HepG2 (cell line): ENCODE data around the gene MFAP3L. TPM values are rescaled to one million over a fixed set of nuclear protein-coding genes. Genes with fewer than 3 reads are reported as not detected.
A peak's percentile ranks its signal among the peaks of the same experiment; 100 is the strongest.

Experiments used
- ATF2 ChIP-seq: sonication (generic); formaldehyde crosslinking; IDR thresholded peaks from 2 replicates; pipeline ENCODE4 v1.4.0; 2020; ENCODE audit warnings: missing genetic modification reagents
- BCL3 ChIP-seq: sonication (generic); formaldehyde crosslinking; IDR thresholded peaks from 2 replicates; pipeline ENCODE4 v1.5.1; 2020; ENCODE audit warnings: mild to moderate bottlenecking, missing genetic modification reagents, moderate library complexity
- CENPT ChIP-seq: sonication (generic); formaldehyde crosslinking; IDR thresholded peaks from 2 replicates; pipeline ENCODE4 v1.8.0; 2022; ENCODE audit warnings: low read depth, mild to moderate bottlenecking, moderate library complexity, missing genetic modification reagents
- DPF2 ChIP-seq: sonication (generic); formaldehyde crosslinking; IDR thresholded peaks from 2 replicates; pipeline ENCODE4 v1.4.0; 2020; ENCODE audit warnings: mild to moderate bottlenecking, low read depth, missing genetic modification reagents, borderline replicate concordance
- MNT ChIP-seq: fragments of 450-650 bp; IDR thresholded peaks from 2 replicates; pipeline ENCODE4 v1.6.1; 2016
- PAXIP1 ChIP-seq: sonication (generic); formaldehyde crosslinking; conservative IDR thresholded peaks from 2 replicates; pipeline ENCODE4 v1.4.0; 2020; ENCODE audit warnings: mild to moderate bottlenecking, missing genetic modification reagents, moderate library complexity
- POLR2AphosphoS2 ChIP-seq: IDR thresholded peaks from 2 replicates; pipeline ENCODE4 v1.6.1; 2011; ENCODE audit warnings: low read depth, low read length, improper control_type of control experiment
- RARG ChIP-seq: sonication (generic); formaldehyde crosslinking; IDR thresholded peaks from 2 replicates; pipeline ENCODE4 v1.4.0; 2020; ENCODE audit warnings: low read depth, mild to moderate bottlenecking, missing genetic modification reagents
- TFDP2 ChIP-seq: sonication (generic); formaldehyde crosslinking; IDR thresholded peaks from 2 replicates; pipeline ENCODE4 v1.4.0; 2020; ENCODE audit warnings: missing genetic modification reagents
- ZFP82 ChIP-seq: sonication (generic); formaldehyde crosslinking; IDR thresholded peaks from 2 replicates; pipeline ENCODE4 v1.5.1; 2020; ENCODE audit warnings: mild to moderate bottlenecking, missing genetic modification reagents, borderline replicate concordance
- ZNF20 ChIP-seq: sonication (generic); formaldehyde crosslinking; IDR thresholded peaks from 2 replicates; pipeline ENCODE4 v1.4.0; 2020; ENCODE audit warnings: mild to moderate bottlenecking, moderate library complexity, missing genetic modification reagents
- ZNF317 ChIP-seq: sonication (generic); formaldehyde crosslinking; IDR thresholded peaks from 2 replicates; pipeline ENCODE4 v1.5.0; 2020; ENCODE audit warnings: mild to moderate bottlenecking, missing genetic modification reagents
- ZNF598 ChIP-seq: sonication (generic); formaldehyde crosslinking; IDR thresholded peaks from 2 replicates; pipeline ENCODE4 v1.5.1; 2020; ENCODE audit warnings: mild to moderate bottlenecking, missing genetic modification reagents, borderline replicate concordance
- ZNF777 ChIP-seq: sonication (generic); formaldehyde crosslinking; IDR thresholded peaks from 2 replicates; pipeline ENCODE4 v1.4.0; 2020; ENCODE audit warnings: missing genetic modification reagents
- ZNF839 ChIP-seq: sonication (generic); formaldehyde crosslinking; IDR thresholded peaks from 2 replicates; pipeline ENCODE4 v1.4.0; 2020; ENCODE audit warnings: missing genetic modification reagents, mild to moderate bottlenecking, borderline replicate concordance
- polyA plus RNA-seq, 8 experiments: library from polyadenylated mRNA; depleted of rRNA in 3 of 8; stranded (reverse) in 7 of 8; unstranded in 1 of 8; fragments of >200 nt; fragmentation: Illumina TruSeq in 4 of 8; extraction: Trizol in 4 of 8; gene quantifications; 2 replicates each; pipeline versions ENCODE4 v1.2.1 to v1.2.3, GENCODE V29; 2011 to 2016; ENCODE audit warnings: low read depth in 4 of 8, missing spikeins in 1 of 8, mixed read lengths in 1 of 8; ENCODE audit not compliant: insufficient read depth in 1 of 8
- total RNA-seq, 5 experiments: library from RNA; depleted of rRNA; stranded (reverse); fragments of >200 nt; fragmentation: Illumina TruSeq; extraction: Trizol; gene quantifications; 2 replicates each; pipeline ENCODE4 v1.2.3, GENCODE V29; 2016; ENCODE audit warnings: low read depth in 1 of 5

Gene MFAP3L
- total and polyA plus RNA-seq, 2 of the 13 experiments (the other 11 are each of a cell fraction or from before 2014, with no cell fraction given): 1.5 to 3.6 TPM

- TF ChIP-seq PAXIP1 (CRISPR knock-in tag) (no peak), POLR2AphosphoS2 (no peak), RARG (CRISPR knock-in tag) (no peak), ZNF20 (CRISPR knock-in tag) (no peak), ATF2 (CRISPR knock-in tag) (no peak), MNT (no peak), ZNF839 (CRISPR knock-in tag) (no peak), ZNF777 (CRISPR knock-in tag) (peak; percentile 76), BCL3 (CRISPR knock-in tag) (no peak), ZNF317 (CRISPR knock-in tag) (no peak), CENPT (CRISPR knock-in tag) (no peak), DPF2 (no peak), ZFP82 (no peak), ZNF598 (CRISPR knock-in tag) (no peak), TFDP2 (CRISPR knock-in tag) (no peak; the same call in 1 of the 2 replicates)
Measured at GRCh38 chr4:170026253-170027021, at the start of gene MFAP3L (continued).
